Activated T-cell treated with anti-CD3 and anti-CD28 coated beads, Interleukin-2, amount 50 U/mL, for 4 hours (primary cell): Measurements from ENCODE around the gene NT5C3B. TPM values are rescaled to one million over a fixed set of nuclear protein-coding genes. Genes with fewer than 3 reads are reported as not detected.
A peak's percentile ranks its signal among the peaks of the same experiment; 100 is the strongest.
"Not testable (repeated sequence)": the region's sequence is repeated elsewhere in the genome, so short reads cannot be mapped to it uniquely, and the experiment has no call there.

Experiments
- ATAC-seq, 2 donors: fragments of 200-7000 bp; cut with Tn5 transposase; one replicate each; pipeline ENCODE4 v1.10.0; 2021
- DNase-seq: peaks from one replicate; pipeline ENCODE4 v3.0.0-alpha.2; 2020
- H3K27me3 Mint-ChIP-seq: one replicate; pipeline ENCODE4 v1.8.0; 2021; ENCODE audit warnings: low read depth, mixed read lengths
- H3K36me3 Mint-ChIP-seq: one replicate; pipeline ENCODE4 v1.8.0; 2022; ENCODE audit warnings: mixed read lengths; ENCODE audit not compliant: insufficient read depth
- H3K4me1 Mint-ChIP-seq: one replicate; pipeline ENCODE4 v1.8.0; 2021; ENCODE audit warnings: low read depth, mixed read lengths
- H3K4me3 Mint-ChIP-seq: one replicate; pipeline ENCODE4 v1.8.0; 2021; ENCODE audit warnings: mild to moderate bottlenecking, moderate library complexity, mixed read lengths
- H3K9me3 Mint-ChIP-seq: one replicate; pipeline ENCODE4 v1.8.0; 2021; ENCODE audit warnings: mixed read lengths
- total RNA-seq, 3 donors: library from RNA; stranded (reverse); gene quantifications; one replicate each; pipeline ENCODE4 v1.2.1, GENCODE V29; 2021

The NT5C3B gene
- total RNA-seq: 10 to 100 TPM; 29.7 to 53.6 (median 41.9) TPM

GRCh38 chr17:41835800-41836549 lies at the start of gene NT5C3B:
Gene NT5C3B, minus strand, starts transcription at chr17:41836232. Its CDS starts 39 bp downstream, at chr17:41836193.
- peaks cover 14% of the 10 kb centered on the region for H3K4me1 Mint-ChIP-seq
- H3K4me3 Mint-ChIP-seq: peak within 1 kb of the TSS; percentile 82
- ATAC-seq (peak; percentile 86 to 90), DNase-seq (peak; percentile 52)
- no peaks in the 10 kb centered on the region for H3K27me3 Mint-ChIP-seq
- peaks cover 4% of the 10 kb centered on the region for H3K36me3 Mint-ChIP-seq
- no peaks in the 10 kb centered on the region for H3K9me3 Mint-ChIP-seq

- DNase-seq (no peak), ATAC-seq (no peak)
- Mint-ChIP-seq H3K4me1 (no peaks in the 10 kb centered on the region), H3K27me3 (no peaks in the 10 kb centered on the region), H3K9me3 (no peaks in the 10 kb centered on the region), H3K4me3 (no peak overlapping the region), H3K36me3 (peaks cover 34% of the 10 kb centered on the region)
Observed at GRCh38 chr17:41885733-41886132, 49.7 kb upstream of the NT5C3B start.

- Mint-ChIP-seq H3K27me3 (no peaks in the 10 kb centered on the region), H3K36me3 (peaks cover 41% of the 10 kb centered on the region), H3K9me3 (no peaks in the 10 kb centered on the region), H3K4me3 (no peak overlapping the region), H3K4me1 (no peaks in the 10 kb centered on the region)
- ATAC-seq (no peak), DNase-seq (no peak)
Observed at GRCh38 chr17:41882756-41883155, 46.7 kb upstream of the NT5C3B start.

GRCh38 chr17:41880130-41880529 lies 44.1 kb upstream of the NT5C3B start:
- Mint-ChIP-seq H3K36me3 (peaks cover 38% of the 10 kb centered on the region), H3K4me1 (no peaks in the 10 kb centered on the region), H3K4me3 (no peak overlapping the region), H3K9me3 (no peaks in the 10 kb centered on the region), H3K27me3 (no peaks in the 10 kb centered on the region)
- DNase-seq (no peak), ATAC-seq (no peak)

GRCh38 chr17:41874293-41874670 lies 38.2 kb upstream of the NT5C3B start:
- ATAC-seq, H3K27me3 Mint-ChIP-seq, H3K9me3 Mint-ChIP-seq, H3K4me3 Mint-ChIP-seq, DNase-seq, H3K4me1 Mint-ChIP-seq: not testable (repeated sequence)
- H3K36me3 Mint-ChIP-seq: peaks cover 38% of the 10 kb centered on the region

GRCh38 chr17:41873559-41874292 lies 37.7 kb upstream of the NT5C3B start:
- peaks cover 6% of the 10 kb centered on the region for H3K4me1 Mint-ChIP-seq
- no peak for DNase-seq
- no peak for ATAC-seq
- H3K9me3 Mint-ChIP-seq: no peaks in the 10 kb centered on the region
- no peak overlapping the region for H3K4me3 Mint-ChIP-seq
- H3K27me3 Mint-ChIP-seq: no peaks in the 10 kb centered on the region
- peaks cover 41% of the 10 kb centered on the region for H3K36me3 Mint-ChIP-seq

GRCh38 chr17:41871789-41872188 lies 35.8 kb upstream of the NT5C3B start:
- DNase-seq: no peak
- no peak for ATAC-seq
- peaks cover 13% of the 10 kb centered on the region for H3K4me1 Mint-ChIP-seq
- no peak overlapping the region for H3K4me3 Mint-ChIP-seq
- H3K36me3 Mint-ChIP-seq: peaks cover 41% of the 10 kb centered on the region
- H3K27me3 Mint-ChIP-seq: no peaks in the 10 kb centered on the region
- H3K9me3 Mint-ChIP-seq: no peaks in the 10 kb centered on the region

GRCh38 chr17:41870627-41871026 lies 34.6 kb upstream of the NT5C3B start:
- Mint-ChIP-seq H3K4me3 (no peak overlapping the region), H3K4me1 (peaks cover 13% of the 10 kb centered on the region), H3K27me3 (no peaks in the 10 kb centered on the region), H3K36me3 (peaks cover 38% of the 10 kb centered on the region), H3K9me3 (no peaks in the 10 kb centered on the region)
- no peak for DNase-seq
- ATAC-seq: no peak

- H3K27me3 Mint-ChIP-seq: no peaks in the 10 kb centered on the region
- peaks cover 38% of the 10 kb centered on the region for H3K36me3 Mint-ChIP-seq
- peaks cover 16% of the 10 kb centered on the region for H3K4me1 Mint-ChIP-seq
- DNase-seq: no peak
- H3K4me3 Mint-ChIP-seq: no peak overlapping the region
- no peak for ATAC-seq
- no peaks in the 10 kb centered on the region for H3K9me3 Mint-ChIP-seq
Observed at GRCh38 chr17:41870097-41870496, 34.1 kb upstream of the NT5C3B start.

GRCh38 chr17:41869426-41869825 lies 33.4 kb upstream of the NT5C3B start:
- Mint-ChIP-seq H3K4me3 (no peak overlapping the region), H3K36me3 (peaks cover 38% of the 10 kb centered on the region), H3K4me1 (peaks cover 16% of the 10 kb centered on the region), H3K27me3 (no peaks in the 10 kb centered on the region), H3K9me3 (no peaks in the 10 kb centered on the region)
- ATAC-seq: no peak
- DNase-seq: no peak

- H3K4me1 Mint-ChIP-seq: peaks cover 16% of the 10 kb centered on the region
- no peak overlapping the region for H3K4me3 Mint-ChIP-seq
- H3K27me3 Mint-ChIP-seq: no peaks in the 10 kb centered on the region
- peaks cover 38% of the 10 kb centered on the region for H3K36me3 Mint-ChIP-seq
- DNase-seq (no peak), ATAC-seq (no peak)
- H3K9me3 Mint-ChIP-seq: no peaks in the 10 kb centered on the region
Observed at GRCh38 chr17:41868568-41868967, 32.5 kb upstream of the NT5C3B start.

- Mint-ChIP-seq H3K36me3 (peaks cover 18% of the 10 kb centered on the region), H3K27me3 (no peaks in the 10 kb centered on the region), H3K4me3 (no peak overlapping the region), H3K4me1 (peaks cover 29% of the 10 kb centered on the region), H3K9me3 (no peaks in the 10 kb centered on the region)
- no peak for DNase-seq
- no peak for ATAC-seq
Observed at GRCh38 chr17:41865596-41865893, 29.5 kb upstream of the NT5C3B start.

GRCh38 chr17:41864836-41865595 lies 29.0 kb upstream of the NT5C3B start, which contains the start of gene KLHL11:
Gene KLHL11, minus strand, starts transcription at chr17:41865423. Its CDS starts 53 bp downstream, at chr17:41865370.
- peaks cover 15% of the 10 kb centered on the region for H3K36me3 Mint-ChIP-seq
- no peak within 1 kb of the TSS for H3K4me3 Mint-ChIP-seq

GRCh38 chr17:41864498-41864835 lies 28.4 kb upstream of the NT5C3B start:
- ATAC-seq (no peak), DNase-seq (peak; percentile 60)
- Mint-ChIP-seq H3K36me3 (peaks cover 15% of the 10 kb centered on the region), H3K4me1 (peaks cover 37% of the 10 kb centered on the region), H3K9me3 (no peaks in the 10 kb centered on the region), H3K27me3 (no peaks in the 10 kb centered on the region), H3K4me3 (no peak overlapping the region)

More at GRCh38 chr17:41864836-41865595, 29.0 kb upstream of the NT5C3B start, which contains the start of gene KLHL11:
- H3K27me3 Mint-ChIP-seq: no peaks in the 10 kb centered on the region
- ATAC-seq: peak; percentile 93 to 95
- peaks cover 32% of the 10 kb centered on the region for H3K4me1 Mint-ChIP-seq
- no peaks in the 10 kb centered on the region for H3K9me3 Mint-ChIP-seq
- peak; percentile 82 for DNase-seq
